Activated T-helper 17 cell treated with anti-CD3 and anti-CD28 coated beads, Interleukin-2, amount 50 U/mL, for 72 hours (primary cell): ENCODE data around the gene EMC10. TPM values are rescaled to one million over a fixed set of nuclear protein-coding genes. Genes with fewer than 3 reads are reported as not detected.
A peak's percentile ranks its signal among the peaks of the same experiment; 100 is the strongest.
"Not testable (repeated sequence)": the region's sequence is repeated elsewhere in the genome, so short reads cannot be mapped to it uniquely, and the experiment has no call there.

ENCODE experiments used
- ATAC-seq: fragments of 150-1000 bp; cut with Tn5 transposase; replicated peaks from 2 replicates; pipeline ENCODE4 v1.10.0; 2021; ENCODE audit warnings: mild to moderate bottlenecking, moderate library complexity
- H3K27ac Mint-ChIP-seq: one replicate; pipeline ENCODE4 v1.8.0; 2022; ENCODE audit warnings: mixed read lengths
- H3K27me3 Mint-ChIP-seq: one replicate; pipeline ENCODE4 v1.8.0; 2022; ENCODE audit warnings: mixed read lengths
- H3K36me3 Mint-ChIP-seq: one replicate; pipeline ENCODE4 v1.8.0; 2022; ENCODE audit warnings: low read depth, mild to moderate bottlenecking, mixed read lengths
- H3K4me1 Mint-ChIP-seq: one replicate; pipeline ENCODE4 v1.8.0; 2022; ENCODE audit warnings: mixed read lengths
- H3K4me3 Mint-ChIP-seq: one replicate; pipeline ENCODE4 v1.8.0; 2022; ENCODE audit warnings: mild to moderate bottlenecking, mixed read lengths
- H3K9me3 Mint-ChIP-seq: one replicate; pipeline ENCODE4 v1.8.0; 2022; ENCODE audit warnings: mixed read lengths
- total RNA-seq, 2 donors: library from RNA; stranded (reverse); gene quantifications; one replicate each; pipeline ENCODE4 v1.2.3, GENCODE V29; 2022

The EMC10 gene
- total RNA-seq, 2 donors from 2014 or later: 31.3 to 57.8 TPM

- not testable (repeated sequence) for H3K9me3 Mint-ChIP-seq, H3K4me1 Mint-ChIP-seq, H3K4me3 Mint-ChIP-seq, H3K36me3 Mint-ChIP-seq, H3K27ac Mint-ChIP-seq, ATAC-seq
- H3K27me3 Mint-ChIP-seq: peaks cover 32% of the 10 kb centered on the region
These were observed 37.2 kb upstream of the EMC10 start for GRCh38 chr19:50439130-50439529.

- Mint-ChIP-seq H3K9me3 (no peaks in the 10 kb centered on the region), H3K27ac (no peak overlapping the region), H3K4me1 (no peaks in the 10 kb centered on the region), H3K4me3 (no peak overlapping the region), H3K36me3 (no peaks in the 10 kb centered on the region), H3K27me3 (peaks cover 22% of the 10 kb centered on the region)
- ATAC-seq: no peak
These were observed 32.2 kb upstream of the EMC10 start for GRCh38 chr19:50444059-50444458.

- Mint-ChIP-seq H3K4me1 (no peaks in the 10 kb centered on the region), H3K4me3 (no peak overlapping the region), H3K36me3 (no peaks in the 10 kb centered on the region), H3K9me3 (no peaks in the 10 kb centered on the region), H3K27me3 (peaks cover 16% of the 10 kb centered on the region), H3K27ac (no peak overlapping the region)
- no peak for ATAC-seq
These were observed 29.3 kb upstream of the EMC10 start for GRCh38 chr19:50447053-50447452.

GRCh38 chr19:50447750-50448149 lies 28.6 kb upstream of the EMC10 start:
- H3K4me3 Mint-ChIP-seq: no peak overlapping the region

GRCh38 chr19:50449236-50449899 lies 26.9 kb upstream of the EMC10 start:
- H3K27me3 Mint-ChIP-seq: peaks cover 6% of the 10 kb centered on the region
- no peak overlapping the region for H3K27ac Mint-ChIP-seq
- H3K4me3 Mint-ChIP-seq: no peak overlapping the region
- no peaks in the 10 kb centered on the region for H3K36me3 Mint-ChIP-seq
- H3K4me1 Mint-ChIP-seq: no peaks in the 10 kb centered on the region
- ATAC-seq: no peak
- H3K9me3 Mint-ChIP-seq: no peaks in the 10 kb centered on the region

More at GRCh38 chr19:50447750-50448149, 28.6 kb upstream of the EMC10 start:
- Mint-ChIP-seq H3K36me3 (no peaks in the 10 kb centered on the region), H3K27ac (no peak overlapping the region), H3K4me1 (no peaks in the 10 kb centered on the region), H3K9me3 (no peaks in the 10 kb centered on the region), H3K27me3 (peaks cover 16% of the 10 kb centered on the region)
- no peak for ATAC-seq

GRCh38 chr19:50450369-50451222 lies 25.7 kb upstream of the EMC10 start:
- no peak for ATAC-seq
- Mint-ChIP-seq H3K4me1 (no peaks in the 10 kb centered on the region), H3K4me3 (peak overlapping the region; percentile 18), H3K27ac (no peak overlapping the region), H3K36me3 (no peaks in the 10 kb centered on the region), H3K27me3 (peaks cover 3% of the 10 kb centered on the region), H3K9me3 (no peaks in the 10 kb centered on the region)

GRCh38 chr19:50451223-50451534 lies 25.1 kb upstream of the EMC10 start:
- no peak for ATAC-seq
- H3K4me1 Mint-ChIP-seq: no peaks in the 10 kb centered on the region
- H3K27me3 Mint-ChIP-seq: peaks cover 8% of the 10 kb centered on the region
- H3K9me3 Mint-ChIP-seq: no peaks in the 10 kb centered on the region
- no peak overlapping the region for H3K27ac Mint-ChIP-seq
- H3K36me3 Mint-ChIP-seq: no peaks in the 10 kb centered on the region
- H3K4me3 Mint-ChIP-seq: peak overlapping the region; percentile 18

- Mint-ChIP-seq H3K27ac (no peak overlapping the region), H3K27me3 (peaks cover 14% of the 10 kb centered on the region), H3K9me3 (no peaks in the 10 kb centered on the region), H3K4me3 (no peak overlapping the region), H3K36me3 (no peaks in the 10 kb centered on the region), H3K4me1 (no peaks in the 10 kb centered on the region)
- no peak for ATAC-seq
These were observed 23.1 kb upstream of the EMC10 start for GRCh38 chr19:50453243-50453642.

- Mint-ChIP-seq H3K4me3 (no peak overlapping the region), H3K4me1 (peaks cover 6% of the 10 kb centered on the region), H3K27me3 (peaks cover 11% of the 10 kb centered on the region), H3K27ac (no peak overlapping the region), H3K9me3 (no peaks in the 10 kb centered on the region), H3K36me3 (no peaks in the 10 kb centered on the region)
- no peak for ATAC-seq
These were observed 20.3 kb upstream of the EMC10 start for GRCh38 chr19:50455992-50456391.

GRCh38 chr19:50457300-50457699 lies 19.0 kb upstream of the EMC10 start:
- Mint-ChIP-seq H3K4me1 (peaks cover 12% of the 10 kb centered on the region), H3K27ac (no peak overlapping the region), H3K9me3 (no peaks in the 10 kb centered on the region), H3K36me3 (no peaks in the 10 kb centered on the region), H3K4me3 (no peak overlapping the region), H3K27me3 (peaks cover 11% of the 10 kb centered on the region)
- no peak for ATAC-seq

- H3K4me1 Mint-ChIP-seq: peaks cover 12% of the 10 kb centered on the region
- no peaks in the 10 kb centered on the region for H3K36me3 Mint-ChIP-seq
- H3K27me3 Mint-ChIP-seq: peaks cover 15% of the 10 kb centered on the region
- no peak for ATAC-seq
- no peak overlapping the region for H3K27ac Mint-ChIP-seq
- H3K4me3 Mint-ChIP-seq: no peak overlapping the region
- no peaks in the 10 kb centered on the region for H3K9me3 Mint-ChIP-seq
These were observed 17.8 kb upstream of the EMC10 start for GRCh38 chr19:50458396-50459066.

- no peak overlapping the region for H3K4me3 Mint-ChIP-seq
- peaks cover 15% of the 10 kb centered on the region for H3K27me3 Mint-ChIP-seq
These were observed 17.2 kb upstream of the EMC10 start for GRCh38 chr19:50459067-50459456.

GRCh38 chr19:50459638-50460037 lies 16.7 kb upstream of the EMC10 start:
- Mint-ChIP-seq H3K4me3 (peak overlapping the region; percentile 50), H3K27ac (no peak overlapping the region), H3K36me3 (no peaks in the 10 kb centered on the region), H3K9me3 (no peaks in the 10 kb centered on the region), H3K4me1 (peaks cover 12% of the 10 kb centered on the region), H3K27me3 (peaks cover 15% of the 10 kb centered on the region)
- ATAC-seq: no peak

More at GRCh38 chr19:50459067-50459456, 17.2 kb upstream of the EMC10 start:
- H3K9me3 Mint-ChIP-seq: no peaks in the 10 kb centered on the region
- no peak for ATAC-seq
- peaks cover 12% of the 10 kb centered on the region for H3K4me1 Mint-ChIP-seq
- H3K27ac Mint-ChIP-seq: no peak overlapping the region
- no peaks in the 10 kb centered on the region for H3K36me3 Mint-ChIP-seq

- ATAC-seq: peak; percentile 80
- no peaks in the 10 kb centered on the region for H3K9me3 Mint-ChIP-seq
- peaks cover 12% of the 10 kb centered on the region for H3K4me1 Mint-ChIP-seq
- no peak overlapping the region for H3K27ac Mint-ChIP-seq
- no peaks in the 10 kb centered on the region for H3K36me3 Mint-ChIP-seq
- H3K27me3 Mint-ChIP-seq: peaks cover 15% of the 10 kb centered on the region
- H3K4me3 Mint-ChIP-seq: peak overlapping the region; percentile 50
These were observed 16.0 kb upstream of the EMC10 start for GRCh38 chr19:50460161-50460765.
